Trophoblast cell (in vitro differentiated cells and primary cell): ENCODE data around the gene SLC6A19.

Experiments used
- DNase-seq, 2 donors: peaks; one replicate each; pipeline ENCODE4 v3.0.0-alpha.2; 2016
- H2AFZ ChIP-seq: 2 replicates; pipeline ENCODE4 v1.6.1; 2013; ENCODE audit warnings: low read length, moderate library complexity, mild to moderate bottlenecking; ENCODE audit not compliant: insufficient read depth, poor library complexity
- H2AK5ac ChIP-seq: 2 replicates; pipeline ENCODE4 v1.6.1; 2013; ENCODE audit warnings: mild to moderate bottlenecking, low read length
- H2BK120ac ChIP-seq: 2 replicates; pipeline ENCODE4 v1.6.1; 2013; ENCODE audit warnings: low read length, mild to moderate bottlenecking, moderate library complexity; ENCODE audit not compliant: insufficient read depth, poor library complexity
- H2BK12ac ChIP-seq: 2 replicates; pipeline ENCODE4 v1.6.1; 2013; ENCODE audit warnings: mild to moderate bottlenecking, low read length, moderate library complexity
- H2BK5ac ChIP-seq: 2 replicates; pipeline ENCODE4 v1.6.1; 2013; ENCODE audit warnings: low read length, low read depth, moderate library complexity, mild to moderate bottlenecking; ENCODE audit not compliant: poor library complexity
- H3K14ac ChIP-seq: 2 replicates; pipeline ENCODE4 v1.6.1; 2013; ENCODE audit warnings: mild to moderate bottlenecking, low read length
- H3K18ac ChIP-seq: 2 replicates; pipeline ENCODE4 v1.6.1; 2013; ENCODE audit warnings: mild to moderate bottlenecking, low read length
- H3K23ac ChIP-seq: 2 replicates; pipeline ENCODE4 v1.6.1; 2013; ENCODE audit warnings: low read length
- H3K27ac ChIP-seq: 2 replicates; pipeline ENCODE4 v1.5.1; 2013; ENCODE audit warnings: low read depth, mild to moderate bottlenecking, inconsistent platforms, low read length, moderate library complexity
- H3K27me3 ChIP-seq: 2 replicates; pipeline ENCODE4 v1.6.1; 2013; ENCODE audit warnings: inconsistent platforms, mild to moderate bottlenecking, low read length, moderate library complexity; ENCODE audit not compliant: insufficient read depth
- H3K36me3 ChIP-seq, 2 experiments: 1 replicate in 1 of 2; 2 replicates in 1 of 2; pipeline ENCODE4 v1.6.1; 2013; ENCODE audit warnings: low read length in 2 of 2, mild to moderate bottlenecking in 2 of 2, moderate library complexity in 1 of 2; ENCODE audit not compliant: insufficient read depth in 2 of 2, control insufficient read depth in 1 of 2
- H3K4ac ChIP-seq: 2 replicates; pipeline ENCODE4 v1.6.1; 2013; ENCODE audit warnings: low read depth, mild to moderate bottlenecking, low read length, moderate library complexity
- H3K4me1 ChIP-seq, 2 experiments: 1 replicate in 1 of 2; 2 replicates in 1 of 2; pipeline ENCODE4 v1.6.1; 2013; ENCODE audit warnings: low read length in 2 of 2, mild to moderate bottlenecking in 2 of 2, moderate library complexity in 1 of 2; ENCODE audit not compliant: insufficient read depth in 2 of 2, control insufficient read depth in 1 of 2
- H3K4me2 ChIP-seq: 2 replicates; pipeline ENCODE4 v1.6.1; 2013; ENCODE audit warnings: inconsistent platforms, mild to moderate bottlenecking, low read length, moderate library complexity
- H3K4me3 ChIP-seq: 2 replicates; pipeline ENCODE4 v1.5.1; 2013; ENCODE audit warnings: mild to moderate bottlenecking, low read depth, low read length, inconsistent platforms
- H3K79me1 ChIP-seq: one replicate; pipeline ENCODE4 v1.6.1; 2013; ENCODE audit warnings: low read length
- H3K79me2 ChIP-seq: 2 replicates; pipeline ENCODE4 v1.6.1; 2013; ENCODE audit warnings: low read length, mild to moderate bottlenecking; ENCODE audit not compliant: control insufficient read depth, insufficient read depth, poor library complexity
- H3K9ac ChIP-seq: 2 replicates; pipeline ENCODE4 v1.6.1; 2013; ENCODE audit warnings: mild to moderate bottlenecking, low read length
- H3K9me3 ChIP-seq: 2 replicates; pipeline ENCODE4 v1.6.1; 2013; ENCODE audit warnings: low read depth, mild to moderate bottlenecking, control low read depth, inconsistent platforms, low read length; ENCODE audit not compliant: insufficient read depth
- H4K12ac ChIP-seq: 2 replicates; pipeline ENCODE4 v1.6.1; 2013; ENCODE audit warnings: low read depth, mild to moderate bottlenecking, low read length, moderate library complexity
- H4K8ac ChIP-seq: 2 replicates; pipeline ENCODE4 v1.6.1; 2013; ENCODE audit warnings: low read depth, mild to moderate bottlenecking, low read length, moderate library complexity
- H4K91ac ChIP-seq: one replicate; pipeline ENCODE4 v1.6.1; 2013; ENCODE audit warnings: low read depth, mild to moderate bottlenecking, low read length, moderate library complexity
- WGBS: extraction: QIAGEN DNeasy Blood & Tissue Kit; methylation state at CpG from one replicate; pipeline ENCODE4 v1.1.7; 2013; ENCODE audit warnings: missing lambda C conversion rate; ENCODE audit not compliant: insufficient read length, insufficient coverage; ENCODE audit errors: extremely low coverage; 5-methylcytosine and 5-hydroxymethylcytosine counted together

SLC6A19 gene

GRCh38 chr5:1174122-1174936 is 27.1 kb upstream of the SLC6A19 start:
- no peaks in the 10 kb centered on the region for H3K27me3 ChIP-seq
- H2BK12ac ChIP-seq, result no peak overlapping the region
- no peak overlapping the region for H3K23ac ChIP-seq
- H3K4me1 ChIP-seq, result no peaks in the 10 kb centered on the region
- H3K79me1 ChIP-seq, result no peaks in the 10 kb centered on the region
- no peak overlapping the region for H4K12ac ChIP-seq
- no peak overlapping the region for H3K4me3 ChIP-seq
- no peak overlapping the region for H2BK5ac ChIP-seq
- no peak overlapping the region for H4K8ac ChIP-seq
- H4K91ac ChIP-seq, result no peak overlapping the region
- H3K4ac ChIP-seq, result no peak overlapping the region
- WGBS, result no CpG with 5 or more reads among the region's 27 CpGs
- no peaks in the 10 kb centered on the region for H3K79me2 ChIP-seq
- no peak overlapping the region for H3K14ac ChIP-seq
- H3K9ac ChIP-seq, result no peak overlapping the region
- no peaks in the 10 kb centered on the region for H3K36me3 ChIP-seq
- DNase-seq, result peak; percentile 10 to 50
- no peak overlapping the region for H2AK5ac ChIP-seq
- no peak overlapping the region for H3K18ac ChIP-seq
- H3K27ac ChIP-seq, result no peak overlapping the region
- H3K9me3 ChIP-seq, result peaks cover 2% of the 10 kb centered on the region
- no peak overlapping the region for H2AFZ ChIP-seq
- no peak overlapping the region for H3K4me2 ChIP-seq
- H2BK120ac ChIP-seq, result no peak overlapping the region

- Histone ChIP-seq H4K91ac (no peak overlapping the region), H2AFZ (no peak overlapping the region), H3K36me3 (no peaks in the 10 kb centered on the region), H2BK120ac (no peak overlapping the region), H2AK5ac (no peak overlapping the region), H3K18ac (no peak overlapping the region), H3K4me3 (no peak overlapping the region), H4K8ac (no peak overlapping the region), H3K9me3 (peaks cover 2% of the 10 kb centered on the region), H3K4me2 (no peak overlapping the region), H4K12ac (no peak overlapping the region), H3K4me1 (no peaks in the 10 kb centered on the region), H3K27ac (no peak overlapping the region), H3K23ac (no peak overlapping the region), H3K14ac (no peak overlapping the region), H2BK12ac (no peak overlapping the region), H3K9ac (no peak overlapping the region), H3K79me1 (no peaks in the 10 kb centered on the region), H2BK5ac (no peak overlapping the region), H3K79me2 (no peaks in the 10 kb centered on the region), H3K27me3 (no peaks in the 10 kb centered on the region), H3K4ac (no peak overlapping the region)
- no CpG with 5 or more reads among the region's 8 CpGs for WGBS
- DNase-seq, result no peak
Measured at GRCh38 chr5:1175015-1175414, 26.4 kb upstream of the SLC6A19 start.

GRCh38 chr5:1175801-1176472 is 25.5 kb upstream of the SLC6A19 start:
- no peaks in the 10 kb centered on the region for H3K27me3 ChIP-seq
- no peaks in the 10 kb centered on the region for H3K36me3 ChIP-seq
- H2BK120ac ChIP-seq, result no peak overlapping the region
- no peaks in the 10 kb centered on the region for H3K79me2 ChIP-seq
- H3K9me3 ChIP-seq, result peaks cover 2% of the 10 kb centered on the region
- H3K27ac ChIP-seq, result no peak overlapping the region
- H4K91ac ChIP-seq, result no peak overlapping the region
- H2BK12ac ChIP-seq, result no peak overlapping the region
- H3K79me1 ChIP-seq, result no peaks in the 10 kb centered on the region
- no peak overlapping the region for H2AFZ ChIP-seq
- H4K12ac ChIP-seq, result no peak overlapping the region
- no peak overlapping the region for H3K18ac ChIP-seq
- WGBS, result no CpG with 5 or more reads among the region's 26 CpGs
- no peak overlapping the region for H3K4me3 ChIP-seq
- no peak overlapping the region for H2AK5ac ChIP-seq
- H3K14ac ChIP-seq, result no peak overlapping the region
- no peak overlapping the region for H3K23ac ChIP-seq
- H3K9ac ChIP-seq, result no peak overlapping the region
- H3K4me1 ChIP-seq, result no peaks in the 10 kb centered on the region
- H3K4me2 ChIP-seq, result no peak overlapping the region
- no peak for DNase-seq
- H3K4ac ChIP-seq, result no peak overlapping the region
- no peak overlapping the region for H2BK5ac ChIP-seq
- H4K8ac ChIP-seq, result no peak overlapping the region

GRCh38 chr5:1176473-1177391 is 24.7 kb upstream of the SLC6A19 start:
- Histone ChIP-seq H4K12ac (no peak overlapping the region), H3K23ac (no peak overlapping the region), H3K4ac (no peak overlapping the region), H3K79me2 (no peaks in the 10 kb centered on the region), H3K4me1 (no peaks in the 10 kb centered on the region), H3K27me3 (no peaks in the 10 kb centered on the region), H4K91ac (no peak overlapping the region), H2BK5ac (no peak overlapping the region), H3K9ac (no peak overlapping the region), H3K14ac (no peak overlapping the region), H2AK5ac (no peak overlapping the region), H3K79me1 (no peaks in the 10 kb centered on the region), H3K27ac (no peak overlapping the region), H2BK12ac (no peak overlapping the region), H3K18ac (no peak overlapping the region), H2AFZ (no peak overlapping the region), H3K4me3 (no peak overlapping the region), H2BK120ac (no peak overlapping the region), H3K9me3 (peaks cover 2% of the 10 kb centered on the region), H3K36me3 (no peaks in the 10 kb centered on the region), H3K4me2 (no peak overlapping the region), H4K8ac (no peak overlapping the region)
- no peak for DNase-seq
- WGBS, result no CpG with 5 or more reads among the region's 42 CpGs
